GM12878 (cell line): Measurements from ENCODE around the gene C17orf58. TPM values are rescaled to one million over a fixed set of nuclear protein-coding genes. Genes with fewer than 3 reads are reported as not detected.

Experiments
- ATAC-seq: fragments of 200-7000 bp; cut with Tn5 transposase; 3 replicates; pipeline ENCODE4 v1.9.1; 2020; ENCODE audit warnings: mild to moderate bottlenecking, moderate library complexity
- BruUV-seq: library from RNA; stranded (reverse); fragments of 400-500 nt; replicated peaks from 2 replicates; lab custom pipeline; 2021; lab: Mats Ljungman, UMichigan
- CTCF ChIA-PET: fragments of 300-600 bp; sonication (Branson Sonifier 250); formaldehyde crosslinking; extraction: SDS; loops from one replicate; lab custom pipeline; 2021; ENCODE audit warnings: inconsistent platforms; lab: Yijun Ruan, JAX
- POLR2A ChIA-PET: fragments of 350-600 bp; formaldehyde crosslinking; extraction: SDS; loops from one replicate; lab custom pipeline; 2021; ENCODE audit warnings: inconsistent platforms; lab: Charles Lee
- RAD21 ChIA-PET: fragments of 300-600 bp; sonication (Branson Sonifier 250); formaldehyde crosslinking; loops from one replicate; lab custom pipeline; 2023; ENCODE audit warnings: antibody characterized with exemption; ENCODE audit not compliant: unreplicated experiment; lab: Charles Lee
- SMC1A ChIA-PET: fragments of 300-600 bp; sonication (Branson Sonifier 250); formaldehyde crosslinking; loops from one replicate; lab custom pipeline; 2023; ENCODE audit not compliant: unreplicated experiment, uncharacterized antibody; lab: Charles Lee
- DNase-seq: peaks from one replicate; pipeline ENCODE4 v3.0.0-alpha.2; 2011; ENCODE audit warnings: low read depth, low spot score
- FAIRE-seq: peaks from 3 replicates; lab custom pipeline; 2011; peaks lifted over from hg19 to GRCh38; lab: Jason Lieb, UNC
- H2AFZ ChIP-seq: 2 replicates; pipeline ENCODE4 v1.6.0; 2011; ENCODE audit warnings: low read depth, low read length, control low read depth; ENCODE audit not compliant: control insufficient read depth
- H3K27ac ChIP-seq: 2 replicates; pipeline ENCODE4 v1.5.1; 2011; ENCODE audit warnings: control low read depth; ENCODE audit not compliant: control insufficient read depth, insufficient read depth
- H3K27me3 ChIP-seq, 2 experiments: replicated peaks in 1 of 2; 2 replicates each; pipeline versions ENCODE4 v1.6.0 to v1.6.1; 2011; ENCODE audit warnings: low read length in 1 of 2; ENCODE audit not compliant: control insufficient read depth in 2 of 2, insufficient read depth in 2 of 2
- H3K36me3 ChIP-seq, 2 experiments: 2 replicates each; pipeline ENCODE4 v1.5.1; 2011; ENCODE audit warnings: low read length in 1 of 2; ENCODE audit not compliant: control insufficient read depth in 2 of 2, insufficient read depth in 2 of 2
- H3K4me1 ChIP-seq: 2 replicates; pipeline ENCODE4 v1.6.1; 2011; ENCODE audit warnings: mild to moderate bottlenecking, low read length, moderate library complexity, mixed read lengths; ENCODE audit not compliant: control insufficient read depth, insufficient read depth
- H3K4me2 ChIP-seq: 2 replicates; pipeline ENCODE4 v1.6.0; 2011; ENCODE audit warnings: control low read depth; ENCODE audit not compliant: control insufficient read depth, insufficient read depth
- H3K4me3 ChIP-seq: fragments of 200-600 bp; sonication (generic); 2 replicates; pipeline ENCODE4 v1.5.1; 2016
- H3K79me2 ChIP-seq: 2 replicates; pipeline ENCODE4 v1.6.0; 2011; ENCODE audit warnings: low read length; ENCODE audit not compliant: control insufficient read depth, insufficient read depth
- H3K9ac ChIP-seq: 2 replicates; pipeline ENCODE4 v1.8.0; 2011; ENCODE audit warnings: low read length, control low read depth, mixed read lengths; ENCODE audit not compliant: control insufficient read depth, insufficient read depth
- H3K9me3 ChIP-seq: replicated peaks from 3 replicates; pipeline ENCODE4 v1.5.1; 2011; ENCODE audit warnings: mild to moderate bottlenecking, low read length; ENCODE audit not compliant: control insufficient read depth, insufficient read depth
- H4K20me1 ChIP-seq: 2 replicates; pipeline ENCODE4 v1.6.0; 2011; ENCODE audit not compliant: control insufficient read depth, insufficient read depth
- EP300 ChIP-seq, 2 experiments: fragments of 150-350 bp in 1 of 2; IDR thresholded peaks; 2 replicates each; pipeline ENCODE4 v1.6.1; 2011 to 2012; ENCODE audit warnings: low read depth in 2 of 2, low read length in 2 of 2, borderline replicate concordance in 1 of 2, improper control_type of control experiment in 1 of 2, inconsistent platforms in 1 of 2; ENCODE audit not compliant: control insufficient read depth in 1 of 2
- HDGF ChIP-seq: fragments of 450-650 bp; IDR thresholded peaks from 2 replicates; pipeline ENCODE4 v1.6.1; 2016; ENCODE audit warnings: antibody characterized with exemption
- RB1 ChIP-seq: fragments of 450-650 bp; formaldehyde crosslinking; IDR thresholded peaks from 2 replicates; pipeline ENCODE4 v1.6.1; 2017; ENCODE audit warnings: mild to moderate bottlenecking, borderline replicate concordance
- RUNX3 ChIP-seq: IDR thresholded peaks from 2 replicates; pipeline ENCODE4 v1.6.1; 2012; ENCODE audit warnings: low read length, inconsistent platforms
- SUPT20H ChIP-seq: IDR thresholded peaks from 2 replicates; pipeline ENCODE4 v1.6.1; 2011; ENCODE audit warnings: low read depth, mild to moderate bottlenecking, low read length, moderate library complexity, borderline replicate concordance; ENCODE audit not compliant: control insufficient read depth
- YY1 ChIP-seq: IDR thresholded peaks from 2 replicates; pipeline ENCODE4 v1.6.1; 2011; ENCODE audit warnings: low read depth, mild to moderate bottlenecking, low read length
- in situ Hi-C: fragments of 300-500 bp; cut with MboI; formaldehyde crosslinking; loops from 9 replicates; pipeline ENCODE4 v1.14.3; 2018; ENCODE audit warnings: mixed read lengths
- intact Hi-C: fragments of 100-400 bp; cut with micrococcal nuclease; formaldehyde crosslinking; loops from one replicate; pipeline ENCODE4 v1.14.2; 2022; ENCODE audit not compliant: unreplicated experiment
- polyA plus RNA-seq, 11 experiments: library from polyadenylated mRNA; depleted of rRNA in 4 of 11; unstranded in 6 of 11; stranded (reverse) in 5 of 11; fragments of >200 nt; fragmentation: Nextera tagmentation in 4 of 11; fragmentation: Illumina TruSeq in 1 of 11; extraction: Ambion mirVana in 4 of 11; extraction: Trizol in 1 of 11; gene quantifications; 1 replicate in 1 of 11; 2 replicates in 10 of 11; pipeline versions ENCODE4 v1.2.1 to v1.2.3, GENCODE V29; 2011 to 2016; ENCODE audit warnings: inconsistent platforms in 2 of 11, missing spikeins in 2 of 11, low read depth in 1 of 11
- total RNA-seq, 4 experiments: library from RNA; depleted of rRNA in 3 of 4; stranded (reverse); fragments of >200 nt in 3 of 4; fragmentation: Illumina TruSeq in 1 of 4; extraction: Trizol in 1 of 4; gene quantifications; 2 replicates each; pipeline versions ENCODE4 v1.2.1 to v1.2.3, GENCODE V29; 2013 to 2021
- TF ChIP-seq, protein P1 (sequence below): IDR thresholded peaks from 2 replicates; pipeline ENCODE4 v1.6.1; 2011; ENCODE audit warnings: mild to moderate bottlenecking, low read depth, low read length, moderate library complexity; ENCODE audit not compliant: insufficient replicate concordance
- TF ChIP-seq, protein P2 (sequence below): fragments of 450-650 bp; IDR thresholded peaks from 2 replicates; pipeline ENCODE4 v1.6.1; 2016; ENCODE audit warnings: mild to moderate bottlenecking
- TF ChIP-seq, protein P3 (sequence below): fragments of 450-650 bp; IDR thresholded peaks from 2 replicates; pipeline ENCODE4 v1.6.1; 2017; ENCODE audit warnings: mild to moderate bottlenecking, moderate library complexity
- TF ChIP-seq, protein P4 (sequence below): IDR thresholded peaks from 2 replicates; pipeline ENCODE4 v1.6.1; 2012; ENCODE audit warnings: low read depth, low read length, improper control_type of control experiment

Gene C17orf58
- total and polyA plus RNA-seq, 10 of the 15 experiments (the other 5 are each of a cell fraction or from before 2014, with no cell fraction given): 3.3 to 12.3 (median 6.2) TPM

DNA sequence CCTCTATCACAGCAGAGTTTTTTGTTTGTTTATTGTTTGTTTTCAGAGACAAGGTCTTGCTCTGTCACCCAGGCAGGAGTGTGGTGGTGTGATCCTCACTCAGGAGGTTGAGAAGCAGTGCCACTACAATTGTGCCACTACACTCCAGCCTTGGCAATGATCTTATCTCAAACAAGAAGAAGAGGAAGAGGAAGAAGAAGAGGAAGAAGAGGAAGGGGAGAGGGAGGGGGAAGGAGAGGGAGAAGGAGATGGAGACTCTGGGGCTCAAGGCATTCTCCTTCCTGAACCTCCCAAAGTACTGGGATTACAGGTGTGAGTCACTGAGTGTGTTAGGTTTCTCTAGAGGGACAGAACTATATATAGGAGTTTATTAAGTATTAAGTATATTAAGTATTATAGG lies 17.1 kb upstream of the C17orf58 start:
- no peak for FAIRE-seq
- in situ Hi-C loops: no loop called here
- BruUV-seq: no TSS peak

More for the DNA sequence above, 17.1 kb upstream of the C17orf58 start:
- Histone ChIP-seq H3K4me1 (no peaks in the 10 kb centered on the region), H3K9me3 (no peaks in the 10 kb centered on the region), H3K36me3 (no peaks in the 10 kb centered on the region), H3K4me2 (no peak overlapping the region), H3K27me3 (peaks cover 0 to 2% of the 10 kb centered on the region in 2 experiments; a peak in 1 of 4 replicates), H3K4me3 (no peak overlapping the region), H2AFZ (no peak overlapping the region), H4K20me1 (no peaks in the 10 kb centered on the region), H3K79me2 (no peaks in the 10 kb centered on the region)
- ChIA-PET POLR2A (no interaction called here), CTCF (no interaction called here), SMC1A (no interaction called here), RAD21 (no interaction called here)
- DNase-seq: no peak
- intact Hi-C loops: loop anchor here (10.0 kb wide), 1 partner anchor 451 kb away; no protein-coding TSS in a partner anchor
- no peak for ATAC-seq
- TF ChIP-seq, protein P1, sequence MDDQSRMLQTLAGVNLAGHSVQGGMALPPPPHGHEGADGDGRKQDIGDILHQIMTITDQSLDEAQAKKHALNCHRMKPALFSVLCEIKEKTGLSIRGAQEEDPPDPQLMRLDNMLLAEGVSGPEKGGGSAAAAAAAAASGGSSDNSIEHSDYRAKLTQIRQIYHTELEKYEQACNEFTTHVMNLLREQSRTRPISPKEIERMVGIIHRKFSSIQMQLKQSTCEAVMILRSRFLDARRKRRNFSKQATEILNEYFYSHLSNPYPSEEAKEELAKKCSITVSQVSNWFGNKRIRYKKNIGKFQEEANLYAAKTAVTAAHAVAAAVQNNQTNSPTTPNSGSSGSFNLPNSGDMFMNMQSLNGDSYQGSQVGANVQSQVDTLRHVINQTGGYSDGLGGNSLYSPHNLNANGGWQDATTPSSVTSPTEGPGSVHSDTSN: no peak
- TF ChIP-seq, protein P2, sequence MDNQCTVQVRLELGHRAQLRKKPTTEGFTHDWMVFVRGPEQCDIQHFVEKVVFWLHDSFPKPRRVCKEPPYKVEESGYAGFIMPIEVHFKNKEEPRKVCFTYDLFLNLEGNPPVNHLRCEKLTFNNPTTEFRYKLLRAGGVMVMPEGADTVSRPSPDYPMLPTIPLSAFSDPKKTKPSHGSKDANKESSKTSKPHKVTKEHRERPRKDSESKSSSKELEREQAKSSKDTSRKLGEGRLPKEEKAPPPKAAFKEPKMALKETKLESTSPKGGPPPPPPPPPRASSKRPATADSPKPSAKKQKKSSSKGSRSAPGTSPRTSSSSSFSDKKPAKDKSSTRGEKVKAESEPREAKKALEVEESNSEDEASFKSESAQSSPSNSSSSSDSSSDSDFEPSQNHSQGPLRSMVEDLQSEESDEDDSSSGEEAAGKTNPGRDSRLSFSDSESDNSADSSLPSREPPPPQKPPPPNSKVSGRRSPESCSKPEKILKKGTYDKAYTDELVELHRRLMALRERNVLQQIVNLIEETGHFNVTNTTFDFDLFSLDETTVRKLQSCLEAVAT: no peak
- TF ChIP-seq, protein P3, sequence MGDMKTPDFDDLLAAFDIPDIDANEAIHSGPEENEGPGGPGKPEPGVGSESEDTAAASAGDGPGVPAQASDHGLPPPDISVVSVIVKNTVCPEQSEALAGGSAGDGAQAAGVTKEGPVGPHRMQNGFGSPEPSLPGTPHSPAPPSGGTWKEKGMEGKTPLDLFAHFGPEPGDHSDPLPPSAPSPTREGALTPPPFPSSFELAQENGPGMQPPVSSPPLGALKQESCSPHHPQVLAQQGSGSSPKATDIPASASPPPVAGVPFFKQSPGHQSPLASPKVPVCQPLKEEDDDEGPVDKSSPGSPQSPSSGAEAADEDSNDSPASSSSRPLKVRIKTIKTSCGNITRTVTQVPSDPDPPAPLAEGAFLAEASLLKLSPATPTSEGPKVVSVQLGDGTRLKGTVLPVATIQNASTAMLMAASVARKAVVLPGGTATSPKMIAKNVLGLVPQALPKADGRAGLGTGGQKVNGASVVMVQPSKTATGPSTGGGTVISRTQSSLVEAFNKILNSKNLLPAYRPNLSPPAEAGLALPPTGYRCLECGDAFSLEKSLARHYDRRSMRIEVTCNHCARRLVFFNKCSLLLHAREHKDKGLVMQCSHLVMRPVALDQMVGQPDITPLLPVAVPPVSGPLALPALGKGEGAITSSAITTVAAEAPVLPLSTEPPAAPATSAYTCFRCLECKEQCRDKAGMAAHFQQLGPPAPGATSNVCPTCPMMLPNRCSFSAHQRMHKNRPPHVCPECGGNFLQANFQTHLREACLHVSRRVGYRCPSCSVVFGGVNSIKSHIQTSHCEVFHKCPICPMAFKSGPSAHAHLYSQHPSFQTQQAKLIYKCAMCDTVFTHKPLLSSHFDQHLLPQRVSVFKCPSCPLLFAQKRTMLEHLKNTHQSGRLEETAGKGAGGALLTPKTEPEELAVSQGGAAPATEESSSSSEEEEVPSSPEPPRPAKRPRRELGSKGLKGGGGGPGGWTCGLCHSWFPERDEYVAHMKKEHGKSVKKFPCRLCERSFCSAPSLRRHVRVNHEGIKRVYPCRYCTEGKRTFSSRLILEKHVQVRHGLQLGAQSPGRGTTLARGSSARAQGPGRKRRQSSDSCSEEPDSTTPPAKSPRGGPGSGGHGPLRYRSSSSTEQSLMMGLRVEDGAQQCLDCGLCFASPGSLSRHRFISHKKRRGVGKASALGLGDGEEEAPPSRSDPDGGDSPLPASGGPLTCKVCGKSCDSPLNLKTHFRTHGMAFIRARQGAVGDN: no peak
- TF ChIP-seq RB1: no peak
- TF ChIP-seq HDGF: no peak
- TF ChIP-seq, protein P4, sequence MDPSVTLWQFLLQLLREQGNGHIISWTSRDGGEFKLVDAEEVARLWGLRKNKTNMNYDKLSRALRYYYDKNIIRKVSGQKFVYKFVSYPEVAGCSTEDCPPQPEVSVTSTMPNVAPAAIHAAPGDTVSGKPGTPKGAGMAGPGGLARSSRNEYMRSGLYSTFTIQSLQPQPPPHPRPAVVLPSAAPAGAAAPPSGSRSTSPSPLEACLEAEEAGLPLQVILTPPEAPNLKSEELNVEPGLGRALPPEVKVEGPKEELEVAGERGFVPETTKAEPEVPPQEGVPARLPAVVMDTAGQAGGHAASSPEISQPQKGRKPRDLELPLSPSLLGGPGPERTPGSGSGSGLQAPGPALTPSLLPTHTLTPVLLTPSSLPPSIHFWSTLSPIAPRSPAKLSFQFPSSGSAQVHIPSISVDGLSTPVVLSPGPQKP: no peak
- TF ChIP-seq EP300 (IDR thresholded peaks at IDR 0.05; ENCODE audit: borderline replicate concordance in 1 of 2, control insufficient read depth in 1 of 2, low read depth in 2 of 2, low read length in 2 of 2): no peak
- TF ChIP-seq RUNX3: no peak
- no peak for TF ChIP-seq YY1
- no peak for TF ChIP-seq SUPT20H
- TF ChIP-seq, all 136 proteins: peak for 0
- no peak overlapping the region for H3K9ac ChIP-seq
- H3K27ac ChIP-seq: no peak overlapping the region
